SU-DHL-6 (cell line): ENCODE data around the gene UBFD1.

ENCODE experiments used
- H2AFZ ChIP-seq: fragments of 200-600 bp; sonication (generic); 2 replicates; pipeline ENCODE4 v1.6.1; 2014; ENCODE audit warnings: low read depth, mild to moderate bottlenecking, moderate library complexity, mixed read lengths, antibody characterized with exemption, low read length; ENCODE audit not compliant: severe bottlenecking
- H3F3A ChIP-seq: fragments of 200-600 bp; shearing (Covaris generic); 2 replicates; pipeline ENCODE4 v1.6.0; 2016; ENCODE audit warnings: antibody characterized with exemption, mild to moderate bottlenecking; ENCODE audit not compliant: insufficient read depth
- H3K27ac ChIP-seq: fragments of 200-600 bp; sonication (generic); 2 replicates; pipeline ENCODE4 v1.5.1; 2016; ENCODE audit warnings: low read depth, mild to moderate bottlenecking, low read length, moderate library complexity, mixed read lengths
- H3K27me3 ChIP-seq: fragments of 200-600 bp; sonication (generic), shearing (Covaris generic); 2 replicates; pipeline ENCODE4 v1.6.0; 2014; ENCODE audit warnings: mild to moderate bottlenecking, low read length
- H3K36me3 ChIP-seq: fragments of 200-600 bp; sonication (generic); 2 replicates; pipeline ENCODE4 v1.6.1; 2014; ENCODE audit warnings: mild to moderate bottlenecking, low read length, mixed read lengths
- H3K4me2 ChIP-seq: fragments of 300-600, 200-600 bp; shearing (Covaris generic), sonication (generic); 2 replicates; pipeline ENCODE4 v1.6.0; 2014; ENCODE audit warnings: low read length, low read depth, mild to moderate bottlenecking; ENCODE audit not compliant: poor library complexity, severe bottlenecking
- H3K4me3 ChIP-seq: fragments of 200-600 bp; sonication (generic); 2 replicates; pipeline ENCODE4 v1.5.1; 2014; ENCODE audit warnings: antibody characterized with exemption, low read length, mild to moderate bottlenecking, mixed read lengths; ENCODE audit not compliant: insufficient read depth, poor library complexity, severe bottlenecking
- H3K79me2 ChIP-seq: fragments of 200-600 bp; sonication (generic); 2 replicates; pipeline ENCODE4 v1.6.1; 2014; ENCODE audit warnings: mild to moderate bottlenecking, low read length, moderate library complexity; ENCODE audit not compliant: insufficient read depth
- H3K9ac ChIP-seq: fragments of 200-600 bp; sonication (generic); 2 replicates; pipeline ENCODE4 v1.7.0; 2014; ENCODE audit warnings: mild to moderate bottlenecking, low read length
- H3K9me2 ChIP-seq: fragments of 200-600 bp; sonication (generic); replicated peaks from 2 replicates; pipeline ENCODE4 v1.6.1; 2014; ENCODE audit warnings: low read length; ENCODE audit not compliant: insufficient read depth
- H3K9me3 ChIP-seq: fragments of 200-600 bp; sonication (generic); 2 replicates; pipeline ENCODE4 v1.6.1; 2014; ENCODE audit warnings: low read length, mixed read lengths; ENCODE audit not compliant: insufficient read depth
- H4K20me1 ChIP-seq: fragments of 200-600 bp; sonication (generic); 2 replicates; pipeline ENCODE4 v1.6.1; 2014; ENCODE audit warnings: low read depth, mild to moderate bottlenecking, antibody characterized with exemption, low read length, moderate library complexity, mixed read lengths
- EZH2phosphoT487 ChIP-seq: fragments of 200-600 bp; sonication (generic), shearing (Covaris generic); conservative IDR thresholded peaks from 2 replicates; pipeline ENCODE4 v1.6.1; 2018; ENCODE audit warnings: mild to moderate bottlenecking, antibody characterized with exemption, low read length, moderate library complexity, mixed read lengths
- TF ChIP-seq, protein P1 (sequence below): fragments of 200-600 bp; sonication (generic); IDR thresholded peaks from one replicate; pipeline ENCODE4 v1.5.1; 2017; ENCODE audit warnings: antibody characterized with exemption, mild to moderate bottlenecking, low read length, moderate library complexity; ENCODE audit not compliant: insufficient read depth, poor library complexity, severe bottlenecking

The UBFD1 gene, protein sequence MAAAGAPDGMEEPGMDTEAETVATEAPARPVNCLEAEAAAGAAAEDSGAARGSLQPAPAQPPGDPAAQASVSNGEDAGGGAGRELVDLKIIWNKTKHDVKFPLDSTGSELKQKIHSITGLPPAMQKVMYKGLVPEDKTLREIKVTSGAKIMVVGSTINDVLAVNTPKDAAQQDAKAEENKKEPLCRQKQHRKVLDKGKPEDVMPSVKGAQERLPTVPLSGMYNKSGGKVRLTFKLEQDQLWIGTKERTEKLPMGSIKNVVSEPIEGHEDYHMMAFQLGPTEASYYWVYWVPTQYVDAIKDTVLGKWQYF

DNA sequence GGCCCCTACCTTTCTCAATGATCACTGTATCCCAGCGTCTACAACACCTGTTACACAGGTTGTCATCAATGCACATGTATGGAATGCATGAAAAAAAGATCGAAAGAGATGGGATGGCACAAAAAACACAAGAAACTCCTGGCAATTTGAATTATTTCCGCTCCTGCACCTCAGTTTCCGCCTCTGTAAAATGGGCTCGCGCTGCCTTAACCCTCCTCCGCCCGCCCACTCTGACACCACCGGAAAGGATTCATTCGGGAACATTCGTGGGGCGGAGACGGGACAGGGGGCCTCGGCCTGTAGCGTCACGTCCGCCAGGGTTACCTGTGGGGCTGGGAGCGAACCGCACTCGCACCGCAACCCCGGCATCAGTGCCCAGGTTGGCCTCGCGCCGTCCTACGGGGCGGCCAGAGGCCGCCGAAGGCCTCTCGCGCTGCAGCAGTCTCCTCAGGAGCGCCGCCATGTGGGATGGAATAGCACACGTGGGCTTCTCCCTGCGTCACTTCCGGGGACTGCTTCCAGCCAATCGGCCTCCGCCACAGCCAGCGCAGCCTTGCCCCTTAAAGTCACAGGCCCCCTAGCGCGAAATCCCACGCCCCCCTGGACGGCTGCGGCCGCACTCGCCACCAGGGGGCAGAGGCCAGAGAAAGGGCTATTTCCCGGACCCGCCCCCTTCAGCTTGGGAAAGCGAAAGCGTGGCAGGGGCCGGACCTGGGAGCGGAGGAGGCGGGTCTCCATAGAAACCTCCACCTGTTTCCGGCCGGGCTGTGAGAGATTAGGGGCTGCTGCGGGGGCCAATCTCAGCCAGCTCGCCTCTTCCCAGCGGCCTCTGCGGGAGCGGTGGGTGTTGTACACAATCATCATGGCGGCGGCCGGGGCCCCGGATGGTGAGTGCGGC is at the start of gene UBFD1, which contains the start of gene EARS2:
Gene UBFD1, plus strand, starts transcription at position 847 of the 898 bp plus-strand sequence. Its CDS starts 16 bp downstream, at position 863.
Gene EARS2, minus strand, starts transcription at position 470 of the 898 bp plus-strand sequence. Its CDS starts 7 bp downstream, at position 463.
- Histone ChIP-seq H3K79me2 (peaks cover 39% of the 10 kb centered on the region), H2AFZ (peak within 1 kb of the TSS; percentile 85), H3K36me3 (no peaks in the 10 kb centered on the region; the same call in 1 of the 2 replicates), H3F3A (peaks cover 13% of the 10 kb centered on the region), H4K20me1 (no peaks in the 10 kb centered on the region), H3K27me3 (no peaks in the 10 kb centered on the region), H3K9me3 (no peaks in the 10 kb centered on the region), H3K9me2 (no peaks in the 10 kb centered on the region), H3K4me2 (peak within 1 kb of the TSS; percentile 71), H3K4me3 (peak within 1 kb of the TSS; percentile 82), H3K9ac (peak within 1 kb of the TSS; percentile 86), H3K27ac (peak within 1 kb of the TSS; percentile 69)
- TF ChIP-seq, protein P1, sequence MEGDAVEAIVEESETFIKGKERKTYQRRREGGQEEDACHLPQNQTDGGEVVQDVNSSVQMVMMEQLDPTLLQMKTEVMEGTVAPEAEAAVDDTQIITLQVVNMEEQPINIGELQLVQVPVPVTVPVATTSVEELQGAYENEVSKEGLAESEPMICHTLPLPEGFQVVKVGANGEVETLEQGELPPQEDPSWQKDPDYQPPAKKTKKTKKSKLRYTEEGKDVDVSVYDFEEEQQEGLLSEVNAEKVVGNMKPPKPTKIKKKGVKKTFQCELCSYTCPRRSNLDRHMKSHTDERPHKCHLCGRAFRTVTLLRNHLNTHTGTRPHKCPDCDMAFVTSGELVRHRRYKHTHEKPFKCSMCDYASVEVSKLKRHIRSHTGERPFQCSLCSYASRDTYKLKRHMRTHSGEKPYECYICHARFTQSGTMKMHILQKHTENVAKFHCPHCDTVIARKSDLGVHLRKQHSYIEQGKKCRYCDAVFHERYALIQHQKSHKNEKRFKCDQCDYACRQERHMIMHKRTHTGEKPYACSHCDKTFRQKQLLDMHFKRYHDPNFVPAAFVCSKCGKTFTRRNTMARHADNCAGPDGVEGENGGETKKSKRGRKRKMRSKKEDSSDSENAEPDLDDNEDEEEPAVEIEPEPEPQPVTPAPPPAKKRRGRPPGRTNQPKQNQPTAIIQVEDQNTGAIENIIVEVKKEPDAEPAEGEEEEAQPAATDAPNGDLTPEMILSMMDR = peak; percentile 88
- TF ChIP-seq EZH2phosphoT487 = no peak

DNA sequence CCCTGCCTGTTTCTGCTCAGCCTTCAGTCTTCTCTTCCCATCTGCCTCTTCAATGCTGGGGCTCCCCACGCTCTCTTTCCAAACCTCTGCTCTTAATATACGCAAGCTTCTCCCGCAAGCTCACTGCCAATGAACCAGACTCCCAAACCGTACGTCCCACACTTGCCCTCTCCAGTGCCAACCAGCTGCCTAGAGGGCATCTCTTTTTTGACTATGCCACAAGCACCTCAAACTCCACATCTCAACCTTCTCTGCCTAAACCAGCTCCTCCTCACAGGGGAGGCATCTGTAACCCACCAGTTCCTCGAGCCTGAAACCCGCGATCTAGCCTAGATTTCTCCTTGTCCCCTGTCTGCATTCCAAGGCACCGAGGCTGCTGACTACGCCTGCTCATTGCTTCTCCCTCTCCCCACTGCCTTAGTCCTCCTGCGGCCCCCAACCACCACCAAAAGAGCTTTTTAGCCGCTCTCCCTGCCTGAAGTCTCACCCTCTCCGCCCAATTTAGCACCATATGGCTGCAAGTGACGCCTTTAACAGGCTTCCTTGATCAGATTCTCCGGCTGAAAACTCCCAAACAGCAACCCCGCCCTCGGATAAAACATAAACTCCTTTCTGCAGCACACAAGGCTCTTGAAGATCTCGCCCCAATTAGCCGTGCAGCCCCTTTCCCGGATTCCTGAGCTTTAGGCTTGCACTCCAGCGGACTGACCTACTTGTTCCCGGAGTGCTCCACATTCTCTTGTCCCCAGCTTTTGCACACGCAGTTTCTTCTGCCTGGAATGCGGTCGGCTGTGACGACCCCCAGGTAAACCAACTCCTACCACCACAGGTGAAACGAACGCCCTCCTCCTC is 48.7 kb upstream of the UBFD1 start:
- H3K27ac ChIP-seq = peak overlapping the region; percentile 75
- no peak overlapping the region for H2AFZ ChIP-seq
- TF ChIP-seq, protein P1 = no peak
- TF ChIP-seq EZH2phosphoT487 = no peak

GRCh38 chr16:23509441-23509754 is 48.1 kb upstream of the UBFD1 start:
- H3K4me2 ChIP-seq = peak overlapping the region; percentile 80
- H2AFZ ChIP-seq = no peak overlapping the region
- H3K27me3 ChIP-seq = no peaks in the 10 kb centered on the region
- peaks cover 31% of the 10 kb centered on the region for H3F3A ChIP-seq
- H3K9me3 ChIP-seq = no peaks in the 10 kb centered on the region
- peak overlapping the region; percentile 80 for H3K4me3 ChIP-seq
- H3K36me3 ChIP-seq = peaks cover 7% of the 10 kb centered on the region; the same call in 1 of the 2 replicates
- H3K27ac ChIP-seq = peak overlapping the region; percentile 75
- H3K79me2 ChIP-seq = peaks cover 63% of the 10 kb centered on the region
- H3K9me2 ChIP-seq = no peaks in the 10 kb centered on the region
- peaks cover 24% of the 10 kb centered on the region; the same call in 1 of the 2 replicates for H4K20me1 ChIP-seq
- peak overlapping the region; percentile 82 for H3K9ac ChIP-seq
- TF ChIP-seq EZH2phosphoT487 = no peak
- TF ChIP-seq, protein P1 = no peak

More for the DNA sequence above, 48.7 kb upstream of the UBFD1 start:
- peaks cover 7% of the 10 kb centered on the region; the same call in 1 of the 2 replicates for H3K36me3 ChIP-seq
- peaks cover 31% of the 10 kb centered on the region for H3F3A ChIP-seq
- peaks cover 69% of the 10 kb centered on the region for H3K79me2 ChIP-seq
- no peaks in the 10 kb centered on the region for H3K9me2 ChIP-seq
- peak overlapping the region; percentile 80 for H3K4me2 ChIP-seq
- H3K4me3 ChIP-seq = peak overlapping the region; percentile 80
- H3K9me3 ChIP-seq = no peaks in the 10 kb centered on the region
- H3K27me3 ChIP-seq = no peaks in the 10 kb centered on the region
- H4K20me1 ChIP-seq = peaks cover 24% of the 10 kb centered on the region; the same call in 1 of the 2 replicates
- H3K9ac ChIP-seq = peak overlapping the region; percentile 82
